Activated effector memory CD4-positive, alpha-beta T cell treated with Interleukin-2 at 50 U/mL for 16 hours (primary cell): ENCODE results near the gene ATP13A4.

Source experiments
- DNase-seq: peaks from one replicate; pipeline ENCODE4 v3.0.0-alpha.2; 2020

ATP13A4 gene, protein sequence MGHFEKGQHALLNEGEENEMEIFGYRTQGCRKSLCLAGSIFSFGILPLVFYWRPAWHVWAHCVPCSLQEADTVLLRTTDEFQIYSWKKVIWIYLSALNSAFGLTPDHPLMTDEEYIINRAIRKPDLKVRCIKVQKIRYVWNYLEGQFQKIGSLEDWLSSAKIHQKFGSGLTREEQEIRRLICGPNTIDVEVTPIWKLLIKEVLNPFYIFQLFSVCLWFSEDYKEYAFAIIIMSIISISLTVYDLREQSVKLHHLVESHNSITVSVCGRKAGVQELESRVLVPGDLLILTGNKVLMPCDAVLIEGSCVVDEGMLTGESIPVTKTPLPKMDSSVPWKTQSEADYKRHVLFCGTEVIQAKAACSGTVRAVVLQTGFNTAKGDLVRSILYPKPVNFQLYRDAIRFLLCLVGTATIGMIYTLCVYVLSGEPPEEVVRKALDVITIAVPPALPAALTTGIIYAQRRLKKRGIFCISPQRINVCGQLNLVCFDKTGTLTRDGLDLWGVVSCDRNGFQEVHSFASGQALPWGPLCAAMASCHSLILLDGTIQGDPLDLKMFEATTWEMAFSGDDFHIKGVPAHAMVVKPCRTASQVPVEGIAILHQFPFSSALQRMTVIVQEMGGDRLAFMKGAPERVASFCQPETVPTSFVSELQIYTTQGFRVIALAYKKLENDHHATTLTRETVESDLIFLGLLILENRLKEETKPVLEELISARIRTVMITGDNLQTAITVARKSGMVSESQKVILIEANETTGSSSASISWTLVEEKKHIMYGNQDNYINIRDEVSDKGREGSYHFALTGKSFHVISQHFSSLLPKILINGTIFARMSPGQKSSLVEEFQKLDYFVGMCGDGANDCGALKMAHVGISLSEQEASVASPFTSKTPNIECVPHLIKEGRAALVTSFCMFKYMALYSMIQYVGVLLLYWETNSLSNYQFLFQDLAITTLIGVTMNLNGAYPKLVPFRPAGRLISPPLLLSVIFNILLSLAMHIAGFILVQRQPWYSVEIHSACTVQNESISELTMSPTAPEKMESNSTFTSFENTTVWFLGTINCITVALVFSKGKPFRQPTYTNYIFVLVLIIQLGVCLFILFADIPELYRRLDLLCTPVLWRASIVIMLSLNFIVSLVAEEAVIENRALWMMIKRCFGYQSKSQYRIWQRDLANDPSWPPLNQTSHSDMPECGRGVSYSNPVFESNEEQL

DNA sequence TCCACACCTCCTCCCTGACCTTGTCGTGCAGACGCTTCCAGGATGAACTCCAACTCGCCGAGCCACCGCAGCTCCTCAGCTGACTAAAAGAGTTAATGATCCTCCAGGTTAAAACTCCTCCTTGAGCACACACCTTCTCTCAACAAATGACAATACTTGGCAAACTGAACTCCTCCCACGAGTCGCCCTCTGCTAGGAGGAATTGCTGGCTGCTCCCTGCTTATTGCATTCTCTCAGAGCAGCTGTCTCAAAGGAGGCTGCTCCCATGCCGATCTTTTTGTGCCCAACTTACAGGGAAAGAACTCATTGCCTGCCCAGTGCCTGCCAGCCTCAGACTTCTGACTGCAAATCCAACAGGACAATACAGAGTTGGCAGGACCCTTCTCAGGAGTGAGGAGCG lies at the start of gene ATP13A4:
ATP13A4 (minus strand) TSS at position 85 of the 400 bp plus-strand sequence. CDS start 96 bp downstream, outside the sequence.
- no peak for DNase-seq

DNA sequence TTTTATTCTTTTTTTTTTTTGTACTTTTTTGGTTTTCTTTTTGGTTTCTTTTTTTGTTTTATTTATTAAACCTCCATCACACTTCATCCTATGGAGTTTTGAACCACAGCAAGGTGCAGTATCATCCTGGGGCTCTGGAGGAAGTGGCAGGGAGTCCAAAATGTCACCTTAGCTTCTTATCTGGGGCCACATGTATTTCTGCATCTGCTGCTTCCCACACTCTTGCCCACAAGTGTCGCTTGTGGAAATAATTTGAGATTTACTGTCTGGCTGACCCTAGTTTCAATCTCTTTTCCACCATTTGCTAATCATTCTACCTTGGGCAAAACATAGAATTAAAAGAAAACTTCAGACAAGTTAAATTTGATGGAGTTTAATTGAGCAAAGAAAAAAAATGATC lies 44.7 kb upstream of the ATP13A4 start:
- no peak for DNase-seq

DNA sequence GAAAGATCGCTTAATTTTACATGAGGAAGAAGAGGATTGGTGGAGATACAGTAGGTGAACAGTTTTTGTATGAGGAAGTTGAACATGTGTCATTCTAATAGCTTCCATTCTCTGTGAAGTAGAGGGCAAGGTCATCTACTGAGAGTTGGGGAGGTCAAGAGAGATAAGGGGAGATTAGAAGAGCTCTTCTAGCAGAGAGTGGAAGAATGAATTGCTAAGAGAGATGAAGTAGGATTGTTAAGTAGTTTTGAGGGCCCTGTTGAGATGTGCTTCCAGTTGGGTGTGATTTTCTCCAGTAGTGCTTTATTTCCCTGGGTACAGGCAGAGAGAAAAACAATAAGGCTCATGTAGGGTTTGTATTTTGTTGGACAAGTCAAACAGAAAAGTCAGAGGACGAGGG lies 43.5 kb upstream of the ATP13A4 start:
- no peak for DNase-seq

DNA sequence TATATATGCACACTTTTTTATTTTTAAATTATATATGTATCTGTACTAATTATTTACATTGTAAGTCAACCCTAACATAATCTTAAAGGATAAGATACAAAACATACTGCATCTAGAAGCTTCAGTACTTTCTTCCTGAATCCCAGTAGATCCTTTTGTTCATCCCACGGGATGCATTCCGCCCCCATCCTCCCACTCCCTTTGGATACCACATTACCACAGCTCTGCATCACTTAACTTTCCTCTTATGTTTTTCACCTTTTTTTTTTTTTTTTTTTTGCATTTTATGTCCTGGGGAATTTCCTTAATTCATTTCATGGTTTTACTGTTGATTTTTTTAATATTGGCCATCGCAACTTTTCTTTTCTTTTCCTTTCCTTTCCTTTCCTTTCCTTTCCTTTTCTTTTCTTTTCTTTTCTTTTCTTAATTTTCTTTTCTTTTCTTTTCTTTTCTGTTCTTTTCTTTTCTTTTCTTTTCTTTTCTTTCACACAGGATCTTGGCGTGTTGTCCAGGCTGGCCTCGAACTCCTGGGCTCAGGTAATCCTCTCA lies 41.3 kb upstream of the ATP13A4 start:
- no peak for DNase-seq

DNA sequence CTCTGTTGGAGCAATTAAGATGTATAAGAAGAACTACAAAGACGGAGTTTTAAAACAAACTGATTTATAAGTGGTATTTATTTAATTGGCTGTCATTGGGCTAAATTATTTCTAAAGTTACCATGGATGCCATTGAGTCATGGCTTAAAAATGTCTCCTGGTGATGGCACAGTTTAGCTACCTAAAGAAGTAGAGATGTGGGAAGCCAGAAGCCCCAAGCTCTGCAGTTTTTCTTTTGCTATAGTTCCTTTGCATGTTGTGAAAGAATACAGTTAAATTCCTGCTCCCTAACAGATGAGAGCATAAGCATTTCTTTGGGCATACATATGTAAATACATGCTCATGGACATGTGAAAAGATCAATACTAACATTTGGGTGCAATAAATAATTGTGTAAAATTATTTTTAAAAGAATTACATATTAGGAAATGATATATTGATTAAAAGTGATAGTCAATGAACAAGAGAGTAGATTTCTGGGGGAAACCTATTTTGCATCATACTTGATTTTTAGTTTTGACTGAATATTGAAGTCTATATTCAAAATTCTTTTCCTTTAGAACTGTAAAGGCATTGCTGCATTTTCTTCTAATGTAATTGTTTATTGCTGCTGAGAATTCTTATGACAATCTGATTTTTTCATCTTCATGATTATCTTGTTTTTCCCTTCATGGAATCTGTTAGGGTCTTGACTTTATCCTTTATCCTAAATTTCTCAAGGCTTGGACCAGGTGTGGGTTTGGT lies 40.4 kb upstream of the ATP13A4 start:
- no peak for DNase-seq

DNA sequence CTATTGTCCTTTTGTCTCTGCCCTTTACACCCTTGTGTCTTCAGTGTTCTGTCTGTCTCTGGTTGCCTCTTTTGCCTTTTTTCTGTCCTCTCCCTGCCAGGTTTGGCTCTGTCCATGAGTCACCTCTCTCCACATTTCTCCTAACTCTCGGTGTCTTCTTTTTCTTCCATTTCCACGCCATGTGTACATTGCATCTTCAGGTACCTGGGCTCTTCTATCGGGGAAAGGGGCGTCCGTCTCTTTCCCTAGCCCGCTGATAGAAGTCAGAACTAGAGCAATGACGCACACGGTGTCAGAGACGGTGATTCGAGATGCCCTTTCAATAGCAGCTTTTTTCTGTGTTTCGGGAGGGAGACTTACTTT lies 39.0 kb upstream of the ATP13A4 start:
- DNase-seq = no peak

DNA sequence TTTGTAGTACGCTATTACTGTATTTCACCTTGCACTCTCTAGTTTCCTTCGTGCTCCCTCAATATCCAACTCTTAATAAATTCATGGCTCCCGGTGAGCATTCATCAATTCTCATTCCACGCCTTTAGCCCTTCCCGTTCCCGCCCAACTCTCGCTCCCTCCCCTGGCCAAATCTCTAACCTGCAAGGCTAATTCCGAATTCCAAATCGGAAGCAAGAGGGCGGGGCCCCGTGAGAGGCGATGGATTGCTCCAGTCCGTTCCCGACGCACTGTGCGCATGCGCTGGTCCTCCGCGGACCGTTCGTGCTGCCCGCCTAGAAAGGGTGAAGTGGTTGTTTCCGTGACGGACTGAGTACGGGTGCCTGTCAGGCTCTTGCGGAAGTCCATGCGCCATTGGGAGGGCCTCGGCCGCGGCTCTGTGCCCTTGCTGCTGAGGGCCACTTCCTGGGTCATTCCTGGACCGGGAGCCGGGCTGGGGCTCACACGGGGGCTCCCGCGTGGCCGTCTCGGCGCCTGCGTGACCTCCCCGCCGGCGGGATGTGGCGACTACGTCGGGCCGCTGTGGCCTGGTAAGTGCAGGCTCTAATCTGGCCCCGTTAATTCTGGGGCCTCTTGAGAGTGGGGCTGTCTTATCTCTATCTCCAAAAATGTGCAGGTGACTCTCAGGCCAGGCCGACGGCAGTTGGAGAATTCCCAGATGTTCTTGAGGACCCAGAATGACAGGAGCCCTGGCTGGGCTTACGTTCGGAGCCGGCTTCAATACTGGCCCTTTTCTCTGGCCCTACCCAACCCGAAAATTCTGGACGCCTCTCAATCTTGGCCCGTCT lies 38.4 kb upstream of the ATP13A4 start, which contains the start of gene OPA1:
OPA1 (plus strand) TSS at position 368 of the 827 bp plus-strand sequence; CDS start at position 538, 170 bp downstream.
- peak; percentile 78 for DNase-seq

DNA sequence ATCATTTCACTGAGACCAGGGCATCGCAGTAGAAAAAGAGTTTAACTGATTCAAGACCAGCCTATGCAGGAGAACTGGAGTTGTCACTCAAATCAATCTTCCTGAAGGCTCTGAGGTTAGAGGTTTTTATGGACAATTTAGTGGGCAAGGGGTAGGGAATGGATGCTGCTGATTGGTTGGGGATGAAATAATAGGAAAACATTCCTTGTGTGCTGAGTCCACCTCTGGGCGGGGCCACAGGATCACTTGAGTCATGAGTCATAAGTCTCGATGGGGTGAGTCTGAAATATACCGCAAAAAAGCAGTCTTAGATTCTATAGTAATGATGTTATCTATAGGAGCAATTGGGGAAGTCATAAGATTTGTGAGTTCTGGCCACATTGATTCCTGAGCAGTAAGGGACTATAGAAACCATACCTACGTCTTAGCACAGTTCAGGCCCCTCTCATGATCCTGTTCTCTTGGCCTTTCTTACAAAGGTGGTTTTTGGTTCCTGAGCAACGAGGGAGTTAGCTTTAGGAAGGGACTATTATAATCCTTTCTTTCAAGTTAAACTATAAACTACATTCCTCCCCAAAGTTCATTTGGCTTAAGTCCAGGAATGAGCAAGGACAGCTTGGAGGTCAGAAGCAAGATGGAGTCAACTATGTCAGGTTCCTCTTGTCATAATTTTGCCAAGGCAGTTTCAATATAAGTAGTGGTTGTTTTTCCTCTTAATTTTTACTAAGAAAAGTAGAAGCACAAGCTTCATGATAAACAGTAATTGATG lies 35.6 kb upstream of the ATP13A4 start:
- DNase-seq = no peak

DNA sequence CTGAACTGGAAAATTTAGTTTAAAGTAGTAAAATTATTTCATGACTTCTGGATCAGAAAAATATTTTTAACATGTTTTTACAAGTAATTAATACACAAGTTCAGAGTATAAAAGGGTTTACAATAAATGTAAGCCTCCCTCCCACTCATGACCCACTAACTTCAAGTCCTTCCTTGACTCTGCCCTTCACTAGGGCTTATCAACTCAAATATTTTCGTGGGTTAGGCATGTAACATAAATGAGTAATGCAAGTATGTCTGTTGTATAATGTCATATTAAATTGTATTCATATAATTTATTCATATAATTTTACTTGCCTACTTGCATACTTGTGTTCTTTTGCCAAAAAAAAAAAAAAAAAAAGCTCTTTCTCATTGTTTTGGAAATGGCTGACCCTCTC lies 34.9 kb upstream of the ATP13A4 start:
- DNase-seq = no peak

DNA sequence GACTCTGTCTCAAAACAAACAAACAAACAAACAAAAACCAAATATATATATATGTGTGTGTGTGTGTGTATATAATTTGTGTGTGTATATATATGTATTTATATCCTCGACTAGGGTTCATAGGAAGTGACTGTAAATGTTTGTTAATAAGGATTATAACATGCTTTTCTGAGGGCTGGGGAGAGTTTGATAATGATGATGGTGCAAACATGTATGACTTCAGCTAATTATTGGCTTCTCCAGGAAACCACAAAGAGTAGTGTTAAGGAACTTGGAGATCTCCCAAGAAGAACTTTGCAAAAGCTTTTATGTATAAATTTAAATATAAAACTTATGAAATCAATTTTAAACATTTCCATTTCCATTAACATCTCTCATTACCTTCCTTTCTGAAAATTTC lies 34.4 kb upstream of the ATP13A4 start:
- no peak for DNase-seq

DNA sequence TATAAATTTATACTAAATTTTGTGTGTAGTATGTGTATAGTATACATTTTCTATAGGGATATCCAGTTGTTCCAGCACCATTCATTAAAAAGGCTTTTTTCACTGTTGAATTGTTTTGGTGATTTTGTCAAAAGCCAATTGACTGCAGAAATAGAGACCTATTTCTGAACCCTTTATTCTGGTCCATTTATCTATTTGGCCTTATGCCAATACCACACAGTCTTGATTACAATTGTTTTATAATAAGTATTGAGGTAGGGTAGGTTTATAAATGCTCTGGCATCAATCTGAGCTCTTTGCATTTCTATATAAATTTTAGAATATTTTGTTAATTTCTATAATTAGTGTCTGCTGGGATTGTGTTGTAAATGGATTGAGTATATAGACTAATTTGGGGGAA lies 31.8 kb upstream of the ATP13A4 start:
- no peak for DNase-seq

DNA sequence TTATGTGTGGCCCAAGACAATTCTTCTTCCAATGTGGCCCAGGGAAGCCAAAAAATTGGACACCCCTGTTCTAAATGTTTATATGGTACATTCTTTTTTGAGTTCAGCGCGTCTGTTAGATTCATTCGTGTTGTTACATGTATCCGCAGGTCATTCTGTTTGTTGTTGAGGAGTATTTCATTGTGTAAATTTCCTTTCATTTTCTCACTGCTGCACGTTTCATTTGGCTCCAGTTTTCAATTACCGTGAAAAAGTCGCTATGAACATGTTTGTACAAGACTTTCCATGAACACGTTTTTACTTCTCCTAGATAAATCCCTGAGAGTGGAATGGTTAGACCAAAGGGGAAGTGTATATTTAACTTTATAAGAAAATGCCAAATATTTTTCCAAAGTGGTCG lies 30.8 kb upstream of the ATP13A4 start:
- no peak for DNase-seq

DNA sequence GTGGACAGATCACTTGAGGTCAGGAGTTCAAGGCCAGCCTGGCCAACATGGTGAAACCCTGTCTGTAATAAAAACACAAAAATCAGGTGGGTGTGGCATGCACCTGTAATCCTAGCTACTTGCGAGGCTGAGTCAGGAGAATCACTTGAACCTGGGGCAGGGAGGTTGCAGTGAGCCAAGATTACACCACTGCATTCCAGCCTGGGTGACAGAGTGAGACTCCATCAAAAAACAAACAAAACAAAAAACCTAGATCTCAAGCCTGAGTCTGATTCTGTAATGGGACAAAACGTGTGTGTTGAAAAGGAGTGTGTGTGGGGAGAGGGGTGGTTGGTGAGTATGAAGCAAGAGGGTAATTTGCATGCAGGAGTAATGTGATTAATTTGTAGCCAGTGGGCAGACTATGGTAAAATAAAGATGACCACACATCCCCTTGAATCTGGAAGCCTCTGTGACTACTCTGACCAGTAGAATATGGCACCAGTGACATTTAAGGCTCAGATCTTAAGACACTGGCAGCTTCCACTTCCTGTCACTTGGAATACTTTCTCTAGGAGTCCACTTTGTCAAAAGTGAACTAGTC lies 19.9 kb upstream of the ATP13A4 start:
- DNase-seq = no peak

DNA sequence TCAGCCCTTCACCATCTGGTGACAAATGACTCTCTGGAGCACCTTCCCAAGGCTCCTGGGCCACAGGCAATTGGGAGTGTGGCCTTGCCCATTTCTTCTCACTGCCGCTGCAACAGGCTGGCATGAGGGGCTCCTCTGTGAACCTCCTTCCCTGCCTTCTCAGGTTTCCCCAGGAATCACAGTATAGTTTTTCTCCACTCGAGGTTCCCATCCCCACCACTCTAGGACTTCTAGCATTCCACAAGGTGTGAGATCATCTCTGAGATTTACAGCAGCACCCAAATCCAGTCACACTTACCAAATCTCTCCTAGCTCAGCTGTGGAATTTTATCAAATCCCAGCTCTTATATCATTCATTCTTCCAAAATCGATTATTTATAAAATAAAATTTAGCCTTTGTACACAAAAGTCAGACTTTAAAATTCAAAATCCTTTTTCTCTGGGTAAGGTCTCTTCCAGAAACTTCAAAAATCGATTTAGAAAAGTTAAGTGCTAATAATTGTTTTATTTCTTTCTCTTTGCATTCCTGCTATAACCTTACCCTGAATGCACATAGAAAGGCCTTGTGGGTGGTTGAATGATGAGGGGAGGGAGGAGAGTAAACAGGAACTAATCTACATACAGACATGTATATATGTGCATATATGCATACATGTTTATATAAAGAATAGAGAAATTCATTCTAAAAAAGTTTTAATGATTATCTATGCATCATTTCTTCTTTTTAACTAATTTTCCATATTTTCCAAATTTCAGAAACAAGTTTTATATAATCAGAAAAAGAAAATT lies 18.9 kb upstream of the ATP13A4 start:
- no peak for DNase-seq

DNA sequence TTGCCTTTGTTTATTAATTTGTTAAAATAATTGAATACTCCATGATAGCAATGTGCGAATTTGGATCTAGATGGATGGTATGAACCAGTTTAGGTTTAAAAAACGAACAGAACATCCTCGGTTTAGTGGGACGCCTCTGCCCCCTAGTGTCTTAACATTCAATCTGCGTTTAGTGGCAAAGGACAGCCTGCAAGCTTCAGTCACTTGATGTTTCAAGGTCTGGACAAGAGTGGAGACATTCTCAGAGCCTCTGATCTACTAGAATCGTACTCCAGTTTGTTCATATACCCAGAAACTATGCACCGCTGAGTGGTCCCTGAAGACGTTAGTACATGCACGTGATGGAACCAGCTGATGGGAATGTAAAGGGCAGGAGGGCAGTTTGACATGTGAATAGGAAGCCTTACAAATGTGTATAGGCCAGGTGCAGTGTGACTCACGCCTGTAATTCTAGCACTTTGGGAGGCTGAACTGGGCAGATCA lies 17.8 kb upstream of the ATP13A4 start:
- DNase-seq = peak; percentile 10

DNA sequence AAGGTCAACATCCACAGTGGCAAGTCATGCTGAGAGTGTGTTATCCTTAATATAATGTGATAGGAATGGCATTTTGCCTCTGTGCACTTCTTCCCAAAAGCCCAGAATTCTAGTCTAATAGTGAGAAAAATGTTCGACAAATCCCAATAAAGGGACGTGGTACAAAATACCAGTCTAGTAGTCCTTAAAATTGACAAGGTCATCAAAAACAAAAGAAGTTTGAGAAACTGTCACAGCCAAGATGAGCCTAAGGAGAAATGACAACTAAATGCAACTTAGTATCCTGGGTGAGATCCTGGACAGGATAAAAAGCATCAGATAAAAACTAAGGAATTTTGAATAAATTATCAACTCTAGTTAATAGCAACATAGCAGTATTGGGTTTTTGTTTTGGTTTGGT lies 14.4 kb upstream of the ATP13A4 start:
- no peak for DNase-seq

DNA sequence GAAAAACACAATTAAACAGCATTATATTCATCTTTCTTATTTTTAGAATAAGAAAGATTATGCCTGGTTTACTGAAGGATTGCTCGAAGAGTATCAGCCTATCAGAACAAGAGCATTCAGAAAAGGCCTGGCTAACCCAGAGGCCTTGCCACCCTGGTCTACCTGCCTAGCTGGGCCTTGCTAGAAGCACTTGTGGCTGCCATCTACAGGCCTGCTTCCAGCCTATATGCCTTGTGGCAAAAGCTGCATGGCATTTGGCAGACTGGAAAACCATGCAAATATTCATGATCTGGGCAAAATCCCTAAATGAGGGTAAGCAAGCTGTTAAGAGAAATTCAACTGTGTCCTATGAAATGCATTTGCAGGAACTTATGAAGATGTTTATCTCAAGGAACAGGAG lies 9.3 kb upstream of the ATP13A4 start:
- DNase-seq = no peak

DNA sequence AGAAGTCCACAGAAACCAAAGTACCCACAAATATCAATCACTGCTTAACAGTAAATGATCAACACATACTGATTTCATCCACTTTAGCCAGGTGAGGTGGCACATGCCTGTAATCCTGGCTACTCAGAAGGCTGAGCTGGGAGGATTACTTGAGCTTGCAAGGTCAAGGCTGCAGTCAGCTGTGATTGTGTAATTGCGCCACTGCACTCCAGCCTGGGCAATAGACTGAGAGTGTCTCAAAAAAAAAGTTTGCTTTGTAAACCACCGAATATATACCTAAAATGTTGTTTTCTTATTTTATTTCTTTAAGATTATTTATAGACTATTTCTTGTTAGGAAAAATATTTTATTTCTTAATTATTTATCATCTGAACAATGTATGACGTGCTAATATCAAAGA lies 8.7 kb upstream of the ATP13A4 start:
- DNase-seq = no peak

DNA sequence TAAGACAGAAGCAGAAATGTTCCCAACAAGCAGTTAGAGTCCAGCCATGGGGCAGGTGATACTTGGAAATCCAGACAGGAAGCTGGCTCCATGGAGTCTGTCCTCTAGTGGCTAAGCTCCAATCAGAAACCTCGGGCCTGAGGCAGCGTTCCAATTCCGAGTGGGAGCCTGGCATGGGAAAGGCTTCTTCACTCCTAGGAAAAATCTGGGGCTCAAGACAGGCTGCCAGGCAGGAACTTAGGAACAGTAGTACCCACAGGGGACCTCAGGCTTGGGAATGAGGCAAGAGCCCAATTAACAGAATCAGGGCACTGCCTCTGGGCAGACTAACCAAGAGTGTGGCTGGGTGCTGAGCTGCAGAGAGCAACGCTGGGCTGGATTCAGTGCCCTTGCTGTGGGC lies 6.2 kb upstream of the ATP13A4 start:
- no peak for DNase-seq
